ENCODE measurements around the gene RSAD2.

DNA sequence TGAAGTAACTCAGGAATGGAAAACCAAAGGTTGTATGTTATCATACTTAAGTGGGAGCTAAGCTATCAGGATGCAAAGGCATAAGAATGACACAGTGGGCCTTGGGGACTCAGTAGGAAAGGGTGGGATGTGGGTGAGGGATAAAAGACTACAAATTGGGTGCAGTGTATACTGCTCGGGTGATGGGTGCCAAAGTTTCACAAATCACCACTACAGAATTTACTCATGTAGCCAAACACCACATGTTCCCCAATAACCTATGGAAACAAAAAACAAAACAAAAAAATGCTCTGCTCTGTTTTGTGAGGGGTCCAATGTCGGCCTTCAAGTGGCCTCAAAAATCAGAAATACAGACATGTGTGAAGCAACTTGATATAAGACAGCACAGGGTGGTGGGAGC is 30.7 kb downstream of the RSAD2 start:
- TF ChIP-seq, protein P1, sequence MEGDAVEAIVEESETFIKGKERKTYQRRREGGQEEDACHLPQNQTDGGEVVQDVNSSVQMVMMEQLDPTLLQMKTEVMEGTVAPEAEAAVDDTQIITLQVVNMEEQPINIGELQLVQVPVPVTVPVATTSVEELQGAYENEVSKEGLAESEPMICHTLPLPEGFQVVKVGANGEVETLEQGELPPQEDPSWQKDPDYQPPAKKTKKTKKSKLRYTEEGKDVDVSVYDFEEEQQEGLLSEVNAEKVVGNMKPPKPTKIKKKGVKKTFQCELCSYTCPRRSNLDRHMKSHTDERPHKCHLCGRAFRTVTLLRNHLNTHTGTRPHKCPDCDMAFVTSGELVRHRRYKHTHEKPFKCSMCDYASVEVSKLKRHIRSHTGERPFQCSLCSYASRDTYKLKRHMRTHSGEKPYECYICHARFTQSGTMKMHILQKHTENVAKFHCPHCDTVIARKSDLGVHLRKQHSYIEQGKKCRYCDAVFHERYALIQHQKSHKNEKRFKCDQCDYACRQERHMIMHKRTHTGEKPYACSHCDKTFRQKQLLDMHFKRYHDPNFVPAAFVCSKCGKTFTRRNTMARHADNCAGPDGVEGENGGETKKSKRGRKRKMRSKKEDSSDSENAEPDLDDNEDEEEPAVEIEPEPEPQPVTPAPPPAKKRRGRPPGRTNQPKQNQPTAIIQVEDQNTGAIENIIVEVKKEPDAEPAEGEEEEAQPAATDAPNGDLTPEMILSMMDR (IDR thresholded peaks at IDR 0.05): no peak
- no peak for TF ChIP-seq EZH2 (IDR thresholded peaks at IDR 0.05; ENCODE audit: borderline replicate concordance, insufficient read depth, low read depth, low read length, poor library complexity, severe bottlenecking)
